HG03039 (cell line): ENCODE measurements around the gene ANKRD39.

Experiments used
- ATAC-seq: cut with Tn5 transposase; IDR thresholded peaks from one replicate; pipeline ENCODE4 v1.9.1; 2021; ENCODE audit warnings: mild to moderate bottlenecking, moderate library complexity; ENCODE audit not compliant: unreplicated experiment

ANKRD39 gene

DNA sequence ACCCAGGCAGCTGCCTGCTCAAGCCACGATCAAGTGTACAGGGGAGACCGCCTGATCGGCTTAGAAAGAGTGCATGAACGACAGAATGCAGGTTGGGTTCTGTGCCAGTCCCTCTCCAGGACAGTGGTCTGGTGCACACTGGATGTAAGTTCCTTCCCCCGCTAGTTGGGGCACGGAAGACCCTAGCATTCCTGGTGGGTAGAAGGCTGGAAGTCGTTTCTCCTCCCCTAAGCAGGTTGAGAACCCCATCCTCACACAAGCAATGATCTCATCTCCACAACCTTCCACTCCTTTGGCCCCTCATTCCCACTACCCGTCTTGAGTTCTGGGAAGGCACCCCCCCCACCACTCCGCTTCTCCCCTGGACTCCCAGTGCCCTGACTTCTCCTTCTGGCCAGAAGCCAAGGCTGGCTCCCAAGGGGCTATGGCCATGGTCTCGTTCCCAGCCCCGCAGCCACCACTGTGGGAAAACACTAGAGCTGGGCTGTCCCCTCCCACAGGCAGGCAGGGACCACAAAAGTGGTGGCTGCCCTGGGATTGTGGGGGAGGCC, 1.4 kb upstream of the ANKRD39 start:
- no peak for ATAC-seq

DNA sequence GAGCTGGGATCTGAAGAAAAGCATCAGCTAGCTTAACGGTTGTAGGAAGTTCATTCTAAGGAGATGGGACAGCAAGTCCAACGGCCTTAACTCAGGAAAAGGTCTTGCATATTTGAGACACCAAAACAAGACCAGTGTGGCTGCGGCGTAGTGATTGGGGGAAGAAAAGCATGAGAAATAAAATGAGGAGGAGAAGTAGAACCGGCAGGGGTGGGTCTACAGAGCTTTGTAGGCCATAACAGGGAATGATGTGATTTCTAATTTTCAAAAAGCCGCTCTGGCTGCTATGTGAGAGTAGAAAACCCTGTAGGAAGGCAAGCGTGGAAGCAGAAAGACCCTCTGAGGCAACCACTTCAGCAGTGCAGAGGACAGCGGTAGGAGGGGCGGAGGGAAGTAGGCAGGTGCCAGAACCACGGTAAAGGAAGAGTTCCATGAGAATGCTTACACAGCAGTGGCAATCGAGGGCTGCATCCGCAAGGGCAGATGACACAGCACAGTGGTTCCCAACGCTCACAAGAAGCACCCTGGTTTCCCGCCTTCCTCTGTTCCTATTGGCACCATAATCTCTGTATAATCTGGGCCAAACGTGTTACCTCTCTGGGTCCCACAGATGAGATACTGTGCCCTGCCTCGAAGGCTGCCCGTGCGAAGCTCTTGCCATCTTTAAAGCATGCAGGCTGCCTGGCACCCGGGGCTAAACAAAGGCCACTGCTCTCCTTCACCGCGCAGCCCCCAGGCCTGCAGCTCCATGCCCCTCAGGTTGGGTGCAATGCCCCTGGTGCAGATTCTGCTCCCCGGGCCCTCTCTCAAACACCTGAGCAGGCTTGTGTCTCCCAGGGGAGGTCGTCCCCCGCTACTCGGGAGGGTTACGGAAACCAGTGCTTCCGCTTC, 795 bp downstream of the ANKRD39 start:
- ATAC-seq, result no peak

- ATAC-seq, result no peak
These were observed 4.5 kb downstream of the ANKRD39 start for GRCh38 chr2:96853321-96853720.

DNA sequence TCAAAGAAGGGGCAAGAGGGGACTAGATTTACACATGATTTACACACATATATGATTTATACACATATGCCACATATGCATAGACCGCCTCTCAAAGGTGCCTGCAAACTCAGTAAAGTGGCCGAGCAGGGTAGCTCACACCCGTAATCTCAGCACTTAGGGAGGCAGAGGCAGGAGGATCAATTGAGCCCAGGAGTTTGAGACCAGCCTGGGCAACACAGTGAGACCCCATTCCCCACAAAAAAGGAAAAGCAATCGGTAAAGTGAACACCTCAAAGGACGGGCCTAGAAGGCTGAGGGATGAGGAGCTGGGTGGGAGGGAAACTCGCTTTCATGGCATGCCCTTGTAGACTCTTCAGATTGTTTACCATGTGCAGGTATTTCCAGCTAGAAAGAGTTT, 5.1 kb downstream of the ANKRD39 start:
- ATAC-seq, result no peak

DNA sequence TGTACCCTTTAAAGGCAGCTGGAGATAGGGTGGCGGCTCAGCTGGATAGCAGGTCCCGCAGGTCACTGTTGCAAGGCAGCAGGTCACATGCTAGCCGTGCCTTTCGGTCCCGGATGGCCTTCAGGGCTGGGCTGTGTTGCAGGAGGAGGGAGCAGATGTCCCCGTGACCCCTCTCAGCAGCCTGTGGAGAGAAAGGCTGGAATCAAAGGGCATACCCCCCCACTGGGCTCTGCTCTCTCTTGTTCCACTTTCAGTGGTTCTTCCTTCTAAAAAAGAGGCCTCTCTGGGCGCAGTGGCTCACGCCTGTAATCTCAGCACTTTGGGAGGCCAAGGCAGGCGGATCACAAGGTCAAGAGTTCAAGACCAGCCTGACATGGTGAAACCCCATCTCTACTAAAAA, 9.6 kb downstream of the ANKRD39 start:
- no peak for ATAC-seq

- ATAC-seq, result no peak
These were observed 10.2 kb downstream of the ANKRD39 start for GRCh38 chr2:96847586-96847985.

- no peak for ATAC-seq
These were observed 11.0 kb downstream of the ANKRD39 start for GRCh38 chr2:96846825-96847224.

DNA sequence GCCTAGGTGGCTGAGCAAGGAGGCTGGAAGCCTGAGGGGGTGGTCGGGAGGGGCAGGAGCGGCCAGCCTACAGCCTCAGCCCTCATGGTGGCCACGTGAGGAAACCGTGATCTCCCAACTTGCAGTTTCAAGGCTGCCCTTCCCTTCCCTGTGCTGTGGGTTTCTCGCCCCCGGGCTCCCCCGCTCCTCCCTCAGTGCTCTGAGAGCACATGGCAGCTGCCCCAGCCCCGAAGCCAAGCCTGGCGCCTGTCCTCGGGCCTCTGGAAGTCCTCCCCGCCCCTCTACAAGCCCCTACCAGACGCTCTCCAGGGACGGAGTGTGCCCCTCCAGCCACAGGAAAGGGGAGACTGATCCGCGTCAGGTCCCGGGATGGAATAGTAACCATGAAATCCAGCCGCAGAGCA, 13.4 kb downstream of the ANKRD39 start:
- no peak for ATAC-seq

DNA sequence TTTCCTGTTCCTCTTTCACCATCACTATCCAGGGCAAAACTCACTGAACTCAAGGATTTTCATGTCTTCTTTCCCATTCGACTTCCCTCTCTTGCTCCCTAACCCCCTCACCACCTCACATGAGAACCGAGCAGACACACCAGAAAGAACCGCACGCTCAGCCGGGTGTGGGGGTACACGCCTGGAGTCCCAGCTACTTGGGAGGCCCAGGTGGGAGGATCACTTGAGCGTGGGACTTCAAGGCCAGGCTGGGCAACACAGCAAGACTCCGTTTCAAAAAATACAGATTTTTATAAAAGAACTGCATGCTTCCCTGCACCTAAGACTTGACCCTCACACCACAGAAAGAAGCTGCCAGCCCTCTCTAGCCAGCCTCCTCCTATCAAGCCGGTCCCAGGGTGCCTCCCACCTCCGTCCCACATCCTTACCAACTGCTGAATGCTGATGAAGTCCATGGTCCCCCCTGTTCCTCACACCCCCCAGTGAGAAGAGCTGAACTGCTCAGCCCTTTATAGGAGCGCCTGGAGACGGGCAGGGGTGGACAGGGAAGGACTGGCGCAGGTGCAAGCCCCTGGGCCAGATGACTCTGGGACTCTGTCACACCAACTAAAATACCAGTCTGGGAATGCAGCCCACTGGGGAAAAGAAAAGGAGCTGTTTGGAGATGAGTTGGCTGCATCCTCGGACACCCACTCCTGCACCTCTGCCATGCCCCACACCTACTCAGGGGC, 14.1 kb downstream of the ANKRD39 start, which contains the start of gene ANKRD23:
ANKRD23 (minus strand) TSS at position 484 of the 731 bp plus-strand sequence; CDS start at position 455, 29 bp downstream.
- no peak for ATAC-seq

- no peak for ATAC-seq
These were observed 15.2 kb downstream of the ANKRD39 start for GRCh38 chr2:96842600-96842999.

DNA sequence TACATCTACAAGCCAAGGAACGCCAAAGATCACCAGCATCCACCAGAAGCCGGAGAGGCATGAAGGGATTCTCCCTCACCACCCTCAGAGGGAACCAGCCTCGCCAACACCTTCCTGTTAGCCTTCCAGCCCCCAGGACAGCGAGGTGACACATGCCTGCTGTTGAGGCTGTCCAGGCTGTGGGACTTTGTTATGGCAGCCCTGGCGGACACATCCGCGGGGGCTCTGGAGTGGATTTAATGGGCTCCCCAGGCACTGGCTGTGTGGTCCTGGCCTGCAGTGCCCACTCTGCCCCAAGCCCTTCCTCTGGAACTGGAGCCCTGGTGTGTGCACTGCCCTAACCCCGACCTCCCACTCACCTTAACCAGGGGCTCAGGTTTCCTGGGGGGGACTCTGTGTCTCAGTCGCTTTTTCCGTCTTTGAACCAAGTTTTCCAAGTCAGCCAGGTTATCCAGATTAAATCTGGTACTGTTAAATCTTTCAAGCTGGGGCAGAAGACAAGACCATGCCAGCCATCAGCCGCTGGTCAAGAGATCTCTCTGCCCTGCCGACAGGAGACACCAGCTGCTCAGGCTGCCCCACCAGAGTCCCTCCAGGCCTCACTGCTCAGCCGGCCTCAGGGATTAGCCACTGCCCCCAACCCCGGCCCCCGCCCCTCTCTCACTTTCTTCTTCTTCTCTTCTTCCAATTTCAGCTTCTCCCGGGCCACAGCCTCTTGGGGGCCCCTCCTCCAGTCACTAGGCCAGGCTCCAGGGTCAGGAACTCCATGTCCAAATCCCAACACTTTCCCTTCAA, 15.9 kb downstream of the ANKRD39 start:
- no peak for ATAC-seq

GRCh38 chr2:96839875-96840850, 17.7 kb downstream of the ANKRD39 start:
- ATAC-seq, result no peak

DNA sequence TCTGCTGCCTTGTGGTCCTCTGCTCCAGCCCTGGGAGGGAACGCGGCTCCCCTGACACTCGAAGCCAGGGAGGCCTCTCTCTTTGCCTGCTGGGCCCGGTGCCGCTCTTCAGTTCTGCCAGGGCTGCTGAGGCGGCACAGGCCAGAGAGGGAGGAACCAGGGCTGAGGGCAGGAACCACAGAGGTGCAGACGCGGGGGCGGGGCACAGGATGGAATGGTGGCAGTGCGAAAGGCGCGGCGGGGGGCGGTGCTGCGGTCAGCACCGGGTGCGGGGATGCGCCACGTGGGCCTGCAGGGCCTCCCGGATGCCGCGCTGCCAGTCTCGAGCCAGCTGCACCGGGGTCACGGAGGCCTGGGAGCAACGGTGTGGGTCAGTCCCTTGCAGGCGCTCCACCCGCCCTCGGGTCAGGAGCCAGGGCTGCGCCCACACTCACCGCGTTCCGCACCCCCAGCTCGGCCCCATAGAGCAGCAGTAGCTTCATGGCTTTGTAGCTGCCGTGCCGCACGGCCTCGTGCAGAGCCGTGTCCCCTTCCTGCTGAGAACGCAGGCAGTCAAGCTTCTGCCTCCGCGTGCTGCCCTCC, 18.4 kb downstream of the ANKRD39 start:
- no peak for ATAC-seq

DNA sequence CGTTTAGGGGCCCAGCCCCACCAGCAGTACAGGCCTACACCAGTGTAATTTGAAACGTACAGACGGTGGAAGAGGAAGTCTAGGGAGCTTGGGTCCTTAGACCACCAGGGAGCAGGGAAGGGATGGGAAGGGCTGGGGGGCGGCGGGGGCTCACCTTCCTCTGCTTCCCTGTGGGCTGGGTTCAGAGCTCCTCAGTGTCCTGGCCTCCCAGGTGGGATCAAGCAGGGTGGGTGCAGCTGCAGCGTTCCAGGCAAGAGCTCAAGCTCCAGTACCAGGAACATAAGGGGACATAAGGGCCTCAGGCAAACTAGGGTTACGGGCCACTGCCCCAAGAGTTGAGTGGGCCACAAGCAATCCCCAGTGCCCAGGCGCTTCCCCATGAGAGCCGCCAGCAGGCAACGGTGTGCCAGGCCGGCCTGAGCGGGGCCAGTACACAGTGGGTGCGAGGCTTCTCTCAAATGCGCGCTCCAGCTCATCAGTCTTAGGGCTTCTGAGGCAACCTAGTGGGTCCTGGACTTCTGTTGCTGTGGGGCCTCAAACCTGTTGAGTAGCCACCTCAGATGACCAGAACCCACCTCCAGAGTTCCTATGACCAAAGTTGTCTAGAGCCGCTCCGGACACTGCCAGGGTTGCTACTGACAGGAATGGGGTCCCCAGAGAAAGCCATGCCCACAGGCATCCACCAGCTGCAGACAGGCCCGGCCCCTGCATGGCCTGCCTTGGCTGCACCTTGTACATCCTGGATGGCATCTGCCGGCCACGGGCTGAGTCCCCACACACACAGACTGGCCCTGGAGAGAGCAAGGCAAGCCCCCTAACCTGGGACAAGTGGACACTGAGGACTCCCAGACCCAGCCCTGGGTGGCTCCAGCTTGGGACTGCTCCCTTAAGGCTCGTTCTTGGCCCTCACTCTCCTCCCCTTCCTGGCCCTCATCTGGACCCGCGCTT, 19.2 kb downstream of the ANKRD39 start:
- no peak for ATAC-seq

GRCh38 chr2:96837575-96837974, 20.2 kb downstream of the ANKRD39 start:
- ATAC-seq, result no peak

- ATAC-seq, result no peak
These were observed 22.0 kb downstream of the ANKRD39 start for GRCh38 chr2:96835830-96836229.

DNA sequence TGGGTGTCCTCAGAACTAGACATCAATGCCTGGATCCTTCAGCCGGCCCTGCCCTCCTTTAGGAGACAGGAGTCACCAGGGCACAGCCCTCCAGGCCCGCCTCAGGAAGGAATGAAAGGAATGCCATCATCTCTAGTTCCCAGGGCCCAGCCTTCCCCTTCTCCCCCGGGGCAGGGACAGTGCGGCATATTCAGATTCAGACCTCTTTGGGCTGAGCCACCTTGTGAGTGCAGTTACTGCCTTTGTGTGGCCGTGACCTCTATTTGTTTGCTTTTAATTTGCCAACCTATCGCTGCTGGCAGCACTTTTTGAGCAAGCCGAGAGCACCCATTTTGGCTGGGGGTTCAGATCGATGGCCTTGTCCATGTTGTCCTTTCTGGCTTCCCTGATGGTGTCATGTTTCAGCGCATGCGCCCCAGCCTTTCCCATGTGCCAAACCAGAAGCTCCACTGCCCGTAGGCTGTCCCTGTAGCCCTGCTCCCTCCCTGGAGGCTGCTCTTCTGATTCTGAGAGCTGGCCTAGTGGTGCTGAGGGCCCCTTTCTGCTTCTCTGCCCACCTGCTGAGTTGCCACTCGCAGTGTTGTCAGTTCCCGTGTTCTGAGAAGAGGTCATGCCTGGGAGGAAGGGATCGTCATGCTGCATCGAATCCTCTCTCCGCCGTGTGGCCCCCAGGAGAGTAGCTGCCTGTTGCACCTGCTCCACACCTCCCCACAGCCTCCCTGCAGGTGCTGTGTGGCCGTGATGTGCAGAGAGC, 24.9 kb downstream of the ANKRD39 start:
- no peak for ATAC-seq

GRCh38 chr2:96832408-96832753, 25.4 kb downstream of the ANKRD39 start:
- no peak for ATAC-seq
